HepG2 (cell line): Measurements from ENCODE around the gene ZC3H4.

Source experiments
- MAZ ChIP-seq, 2 experiments: sonication (generic) in 1 of 2; formaldehyde crosslinking in 1 of 2; IDR thresholded peaks; 2 replicates each; pipeline versions ENCODE4 v1.5.0 to v1.6.1; 2012 to 2020; ENCODE audit warnings: low read depth in 2 of 2, mild to moderate bottlenecking in 2 of 2, borderline replicate concordance in 1 of 2, improper control_type of control experiment in 1 of 2, low read length in 1 of 2, missing genetic modification reagents in 1 of 2, moderate library complexity in 1 of 2
- NFYC ChIP-seq: IDR thresholded peaks from 2 replicates; pipeline ENCODE4 v1.6.1; 2016; ENCODE audit warnings: missing genetic modification reagents, missing compliant biosample characterization
- NONO ChIP-seq, 2 experiments: fragments of 450-650 bp in 1 of 2; sonication (generic) in 1 of 2; formaldehyde crosslinking in 1 of 2; IDR thresholded peaks in 1 of 2; conservative IDR thresholded peaks in 1 of 2; 2 replicates each; pipeline versions ENCODE4 v1.6.1 to v1.8.0; 2017 to 2022; ENCODE audit warnings: mild to moderate bottlenecking in 1 of 2, missing genetic modification reagents in 1 of 2, moderate library complexity in 1 of 2
- POLR2A ChIP-seq, 2 experiments: IDR thresholded peaks; 2 replicates each; pipeline ENCODE4 v1.6.1; 2011; ENCODE audit warnings: low read depth in 2 of 2, low read length in 2 of 2, mild to moderate bottlenecking in 1 of 2, moderate library complexity in 1 of 2; ENCODE audit not compliant: insufficient read depth in 1 of 2
- POLR2AphosphoS5 ChIP-seq: IDR thresholded peaks from 2 replicates; pipeline ENCODE4 v1.6.1; 2012; ENCODE audit warnings: low read depth, low read length
- SIN3A ChIP-seq: IDR thresholded peaks from 2 replicates; pipeline ENCODE4 v1.6.1; 2011; ENCODE audit warnings: low read depth, mild to moderate bottlenecking, control low read depth, low read length, borderline replicate concordance
- SP2 ChIP-seq: sonication (generic); formaldehyde crosslinking; IDR thresholded peaks from 2 replicates; pipeline ENCODE4 v1.5.1; 2020; ENCODE audit warnings: mild to moderate bottlenecking, missing genetic modification reagents
- ZNF746 ChIP-seq: sonication (generic); formaldehyde crosslinking; IDR thresholded peaks from 2 replicates; pipeline ENCODE4 v1.8.0; 2022; ENCODE audit warnings: mild to moderate bottlenecking, missing genetic modification reagents

GRCh38 chr19:47070756-47071155, 42.8 kb downstream of the ZC3H4 start:
- TF ChIP-seq NFYC = no peak
- no peak for TF ChIP-seq POLR2AphosphoS5
- no peak for TF ChIP-seq ZNF746 (CRISPR knock-in tag)
- no peak for TF ChIP-seq SIN3A
- TF ChIP-seq POLR2A (IDR thresholded peaks at IDR 0.05; ENCODE audit: insufficient read depth in 1 of 2, low read depth in 2 of 2, low read length in 2 of 2) = no peak
- TF ChIP-seq MAZ (IDR thresholded peaks at IDR 0.05; ENCODE audit: borderline replicate concordance, low read depth, low read length) = no peak
- no peak for TF ChIP-seq MAZ (CRISPR knock-in tag; IDR thresholded peaks at IDR 0.05; ENCODE audit: low read depth)
- TF ChIP-seq SP2 (CRISPR knock-in tag) = no peak
- TF ChIP-seq NONO (IDR thresholded peaks at IDR 0.05) = no peak
- no peak for TF ChIP-seq NONO (CRISPR knock-in tag; conservative IDR thresholded peaks at IDR 0.05)
